HG03135 (cell line): ENCODE measurements around the gene KAZN.

ENCODE experiments used
- ATAC-seq: cut with Tn5 transposase; IDR thresholded peaks from one replicate; pipeline ENCODE4 v1.9.1; 2021; ENCODE audit warnings: mild to moderate bottlenecking, moderate library complexity; ENCODE audit not compliant: unreplicated experiment

Gene KAZN

DNA sequence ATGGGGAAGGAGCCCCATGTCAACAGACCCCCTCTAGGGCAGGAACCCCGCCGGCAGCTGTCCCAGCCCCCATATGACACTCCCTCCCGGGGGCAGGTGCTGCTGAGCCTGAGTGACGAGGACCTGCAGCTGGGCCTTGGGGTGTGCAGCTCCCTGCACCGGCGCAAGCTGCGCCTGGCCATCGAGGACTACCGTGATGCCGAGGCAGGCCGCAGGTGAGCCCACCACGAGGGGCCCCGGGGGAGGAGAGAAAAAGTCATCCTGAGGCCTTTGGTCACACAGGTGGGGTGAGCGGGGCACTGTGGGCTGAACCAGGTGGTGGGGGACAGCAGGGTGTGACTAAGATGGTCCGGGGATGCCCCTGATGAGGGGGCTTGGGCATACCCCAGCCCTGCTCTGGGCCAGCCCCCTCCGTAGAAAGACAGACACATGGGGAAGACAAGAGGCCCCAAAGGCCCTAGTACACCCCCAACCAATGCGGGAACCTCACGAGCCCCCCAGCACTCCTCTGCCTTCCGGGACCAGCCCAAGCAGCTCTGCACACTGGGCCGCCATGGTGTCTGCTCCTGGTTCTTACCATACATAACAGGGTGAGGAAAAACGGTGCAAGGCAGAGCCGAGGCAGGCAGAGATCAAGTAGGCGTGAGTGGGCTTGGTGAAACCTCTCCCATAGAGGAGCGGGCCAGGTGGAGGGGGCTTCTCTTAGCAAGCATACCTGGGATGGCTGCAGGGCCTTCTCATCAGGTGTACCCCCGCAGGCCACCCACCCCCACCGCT is 496.4 kb downstream of the KAZN start:
- no peak for ATAC-seq

DNA sequence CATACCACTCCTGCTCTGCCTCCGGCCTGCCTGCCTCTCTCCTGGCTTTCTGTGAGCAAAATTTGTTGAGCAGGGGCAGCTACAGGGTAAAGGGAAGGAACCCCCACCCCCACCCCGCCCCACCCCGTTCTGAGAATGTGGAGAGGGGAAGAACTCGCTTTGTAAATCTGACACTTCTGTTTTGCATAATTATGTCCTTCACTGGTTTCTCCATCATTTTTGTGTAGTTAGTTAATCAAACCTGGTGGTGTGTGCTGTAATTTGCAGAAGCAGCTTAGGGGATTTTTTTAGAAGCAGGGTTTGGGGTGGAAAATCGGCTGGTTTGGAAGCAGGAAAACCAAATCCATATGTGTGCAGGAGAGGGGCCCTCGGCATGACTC is 497.0 kb downstream of the KAZN start:
- no peak for ATAC-seq

DNA sequence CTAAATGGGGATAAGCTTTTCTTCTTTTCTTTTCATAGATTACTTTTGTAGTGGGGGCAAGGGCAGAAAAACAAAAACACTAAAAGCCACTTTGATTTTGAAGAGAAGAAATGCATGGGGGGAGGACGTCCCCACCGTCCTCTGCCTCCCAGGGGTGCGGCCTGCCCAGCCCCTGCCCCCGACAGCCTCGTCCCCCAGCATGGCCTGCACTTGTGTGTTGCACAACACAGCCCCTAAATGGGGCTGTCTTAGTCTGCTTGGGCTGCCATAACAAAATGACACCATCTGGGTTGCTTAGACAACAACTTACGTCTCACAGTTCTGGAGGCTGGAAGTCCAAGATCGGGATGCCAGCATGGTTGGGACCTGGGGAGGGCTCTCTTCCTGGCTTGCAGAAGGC is 497.8 kb downstream of the KAZN start:
- no peak for ATAC-seq

DNA sequence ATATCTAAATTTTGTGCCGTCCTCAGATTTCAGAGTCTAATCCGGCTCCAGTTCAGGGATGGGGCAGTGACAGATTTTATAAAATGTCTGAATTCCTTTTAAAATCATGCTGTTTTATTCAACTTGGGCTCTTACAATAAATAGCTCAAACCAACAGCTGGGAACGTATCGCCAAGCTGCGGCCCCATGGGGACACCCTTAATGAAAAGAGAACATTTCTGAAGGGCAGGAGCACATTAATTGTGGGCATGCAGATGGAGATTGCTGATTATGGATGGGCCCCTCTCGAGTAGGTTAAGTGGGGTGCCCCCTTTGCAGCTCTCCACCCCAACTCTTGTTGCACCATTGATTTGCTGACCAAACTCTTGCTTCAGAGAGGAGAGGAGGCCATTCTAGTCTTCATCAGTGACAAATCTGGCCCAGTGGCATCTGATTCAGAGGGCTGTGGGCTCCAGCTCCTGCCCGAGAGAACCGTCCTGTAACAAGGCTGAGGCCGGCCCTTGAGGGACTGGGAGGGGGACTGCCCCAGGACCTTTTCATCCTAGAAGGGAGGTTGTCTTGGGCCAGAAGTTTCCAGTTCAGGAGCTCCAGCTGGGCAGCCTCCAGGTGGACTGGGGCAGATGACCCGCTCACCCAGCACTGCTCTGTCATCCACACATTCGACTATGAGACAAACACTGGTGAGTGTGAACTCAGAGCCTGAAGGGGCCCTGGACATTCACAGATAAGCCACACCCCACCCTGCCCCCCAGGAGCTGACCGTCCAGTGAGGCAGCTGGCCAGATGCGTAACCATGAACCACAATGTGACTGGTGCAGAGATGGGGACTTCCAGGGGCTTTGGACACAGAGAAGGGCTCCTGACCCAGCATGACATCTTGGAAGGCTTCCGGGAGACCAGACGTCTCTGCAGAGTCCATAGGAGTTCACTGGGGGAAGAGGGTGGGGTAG is 500.0 kb downstream of the KAZN start:
- no peak for ATAC-seq

- no peak for ATAC-seq
Observed at GRCh38 chr1:15099441-15100120, 501.1 kb downstream of the KAZN start.

DNA sequence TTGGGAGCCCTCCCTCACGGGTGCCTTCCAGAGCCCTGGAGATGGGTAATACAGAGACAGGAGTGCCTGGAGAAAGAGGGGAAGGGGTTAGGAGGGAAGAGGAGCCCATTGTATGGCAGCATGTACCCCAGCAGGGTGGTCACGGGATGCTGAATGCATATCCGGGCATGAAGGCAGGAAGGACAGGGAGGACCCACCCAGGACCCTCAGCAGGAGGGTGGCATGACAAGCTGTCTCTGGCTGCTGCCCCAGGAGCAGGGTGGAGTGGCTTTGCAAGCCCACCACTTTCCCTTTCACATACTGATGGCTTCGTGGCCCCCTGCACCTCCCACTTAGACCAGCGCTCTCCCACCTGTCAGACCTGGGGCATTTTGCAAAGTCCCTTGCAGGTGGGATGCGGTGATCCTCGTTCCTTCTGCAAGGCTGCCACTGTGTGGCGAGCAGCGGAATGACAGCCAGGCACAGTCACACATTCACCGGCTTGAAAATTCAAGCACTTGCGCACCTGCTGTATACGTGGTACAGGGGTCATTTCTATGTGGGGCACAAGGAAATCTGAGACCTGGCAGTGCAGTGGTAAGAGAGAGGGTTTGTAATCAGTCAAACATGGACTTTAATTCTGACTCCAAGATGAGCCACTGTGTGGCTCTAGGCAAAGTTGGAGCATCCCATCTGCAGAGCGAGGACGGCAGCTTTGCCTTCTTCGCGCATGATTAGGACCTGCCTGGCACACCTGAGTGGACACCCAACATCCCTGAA is 501.8 kb downstream of the KAZN start:
- no peak for ATAC-seq

DNA sequence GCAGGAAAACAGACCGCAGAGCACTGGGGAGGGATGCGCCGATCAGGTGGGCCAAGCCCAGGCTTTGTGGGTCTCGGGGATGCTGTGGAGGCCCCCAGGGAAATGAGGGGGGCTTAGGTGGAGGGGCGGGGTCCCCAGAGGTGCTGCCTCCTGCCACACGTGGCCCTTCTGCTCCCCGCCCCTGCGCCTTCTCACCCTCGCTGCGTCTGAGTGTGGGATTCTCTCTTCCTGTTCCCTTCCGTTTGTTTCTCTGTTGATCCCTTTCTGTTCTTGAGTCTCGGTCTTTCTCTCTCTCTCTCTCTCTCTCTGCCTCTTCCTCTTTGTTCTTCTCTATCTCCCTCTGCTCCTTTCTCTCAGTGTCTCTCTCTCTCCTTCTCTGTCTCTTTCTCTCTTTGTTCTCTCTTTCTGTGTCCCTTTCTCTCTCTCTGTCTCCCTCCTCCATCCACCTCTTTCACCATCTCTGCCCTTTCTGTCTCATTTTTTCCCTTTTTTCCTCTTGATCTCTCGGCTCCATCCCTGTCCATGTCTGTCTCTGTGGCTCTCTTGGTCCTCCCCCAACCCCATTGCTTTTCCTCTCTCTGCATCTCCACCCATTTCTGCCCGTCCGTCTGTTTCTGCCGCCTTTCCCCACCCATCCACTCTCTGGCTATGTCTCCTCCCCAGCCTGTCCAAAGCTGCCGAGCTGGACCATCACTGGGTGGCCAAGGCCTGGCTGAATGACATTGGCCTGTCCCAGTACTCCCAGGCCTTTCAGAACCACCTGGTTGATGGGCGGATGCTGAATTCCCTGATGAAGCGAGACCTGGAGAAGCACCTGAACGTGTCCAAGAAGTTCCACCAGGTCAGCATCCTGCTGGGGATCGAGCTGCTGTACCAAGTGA is 502.6 kb downstream of the KAZN start:
- no peak for ATAC-seq

GRCh38 chr1:15101801-15102200 is 503.3 kb downstream of the KAZN start:
- no peak for ATAC-seq

DNA sequence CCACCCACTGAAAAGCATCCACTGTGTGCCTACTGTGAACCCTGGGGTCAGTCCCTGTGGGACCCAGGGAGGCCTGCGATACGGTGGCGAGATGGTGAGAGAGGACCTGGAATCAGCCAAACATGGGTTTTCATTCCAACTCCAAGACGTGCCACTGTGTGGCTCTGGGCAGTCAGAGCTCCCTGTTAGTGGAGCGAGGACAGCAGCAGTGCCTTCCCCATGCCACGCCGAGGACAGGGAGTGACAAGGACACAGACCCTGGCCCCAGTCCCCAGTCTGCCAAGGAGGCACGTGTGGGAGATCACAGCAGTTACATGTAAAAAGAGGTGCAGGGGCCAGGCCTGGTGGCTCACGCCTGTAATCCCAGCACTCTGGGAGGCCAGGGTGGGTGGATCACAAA is 504.2 kb downstream of the KAZN start:
- no peak for ATAC-seq

GRCh38 chr1:15103211-15103610 is 504.7 kb downstream of the KAZN start:
- ATAC-seq: no peak

DNA sequence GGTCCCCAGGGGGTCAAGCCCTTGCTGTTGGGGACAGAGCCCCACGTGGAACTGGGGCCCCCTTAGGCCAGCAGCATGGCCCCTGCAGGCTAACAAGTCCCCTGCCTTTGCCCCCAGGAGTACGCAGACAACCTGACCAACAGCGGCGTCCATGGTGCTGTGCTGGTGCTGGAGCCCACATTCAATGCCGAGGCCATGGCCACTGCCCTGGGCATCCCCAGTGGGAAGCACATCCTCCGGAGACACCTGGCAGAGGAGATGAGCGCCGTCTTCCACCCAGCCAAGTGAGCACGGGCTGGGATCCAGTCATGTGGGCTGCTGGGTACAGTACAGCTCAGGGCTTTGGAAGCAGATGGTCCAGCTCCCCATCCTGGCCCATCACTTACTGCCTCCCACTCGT is 505.4 kb downstream of the KAZN start:
- no peak for ATAC-seq

- no peak for ATAC-seq
Observed at GRCh38 chr1:15104768-15105167, 506.3 kb downstream of the KAZN start.

DNA sequence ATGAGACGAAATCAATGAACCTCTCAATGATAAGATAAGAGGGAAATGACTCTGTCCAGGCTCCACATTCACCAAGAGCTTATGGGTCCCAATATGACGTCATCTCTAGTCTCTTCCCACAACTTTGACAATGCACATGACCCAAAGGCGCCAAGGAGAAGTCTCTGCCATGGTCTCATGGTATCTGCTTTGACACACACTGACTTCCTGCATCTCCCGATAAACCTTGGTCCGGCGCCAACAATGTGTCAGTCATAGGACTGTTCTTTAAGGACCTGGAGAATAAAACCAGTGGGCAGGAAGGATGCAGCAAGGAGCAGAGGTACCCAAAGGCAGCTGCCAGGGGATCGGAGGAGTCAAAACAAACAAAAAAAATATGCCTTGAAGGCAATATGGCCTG is 508.1 kb downstream of the KAZN start:
- ATAC-seq: no peak

- no peak for ATAC-seq
Observed at GRCh38 chr1:15107058-15107687, 508.7 kb downstream of the KAZN start.

DNA sequence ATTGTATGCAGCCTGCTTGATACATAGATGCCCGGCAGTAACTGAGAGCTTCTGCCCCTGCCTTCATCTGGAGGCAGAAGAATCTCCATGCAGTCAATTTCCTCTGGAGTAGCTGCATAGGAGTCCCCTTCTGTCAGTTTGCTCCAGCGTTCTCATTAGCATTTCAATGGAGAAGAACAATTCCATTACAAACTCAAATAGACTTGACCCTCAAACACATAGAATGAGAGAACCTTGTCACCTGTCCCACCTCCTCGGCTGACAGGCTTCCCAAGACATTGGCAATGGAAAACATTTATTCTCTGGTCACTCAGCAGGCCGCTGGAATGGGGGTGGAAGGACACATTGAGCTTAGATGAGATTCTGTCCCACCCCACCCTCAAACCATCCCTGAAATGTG is 509.4 kb downstream of the KAZN start:
- ATAC-seq: no peak

GRCh38 chr1:15110128-15110866 is 511.8 kb downstream of the KAZN start:
- ATAC-seq: no peak

DNA sequence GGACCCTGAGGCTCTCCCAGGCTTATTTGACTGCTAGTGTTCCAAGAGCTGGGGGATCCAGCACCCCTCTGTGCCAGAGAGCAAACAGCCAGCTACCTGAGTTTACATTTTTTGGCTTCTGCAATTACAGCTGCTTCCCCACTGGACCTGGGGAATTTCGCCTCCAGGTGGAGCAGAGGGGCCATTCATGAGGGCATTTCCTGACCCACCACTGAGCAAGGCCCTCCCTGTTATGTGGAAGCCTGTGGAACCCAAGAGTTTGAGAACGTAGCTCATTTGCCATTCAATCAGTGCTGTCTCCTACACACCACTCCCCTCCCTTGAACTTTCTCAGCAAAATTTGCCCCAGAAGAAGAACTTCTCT is 512.4 kb downstream of the KAZN start:
- no peak for ATAC-seq

DNA sequence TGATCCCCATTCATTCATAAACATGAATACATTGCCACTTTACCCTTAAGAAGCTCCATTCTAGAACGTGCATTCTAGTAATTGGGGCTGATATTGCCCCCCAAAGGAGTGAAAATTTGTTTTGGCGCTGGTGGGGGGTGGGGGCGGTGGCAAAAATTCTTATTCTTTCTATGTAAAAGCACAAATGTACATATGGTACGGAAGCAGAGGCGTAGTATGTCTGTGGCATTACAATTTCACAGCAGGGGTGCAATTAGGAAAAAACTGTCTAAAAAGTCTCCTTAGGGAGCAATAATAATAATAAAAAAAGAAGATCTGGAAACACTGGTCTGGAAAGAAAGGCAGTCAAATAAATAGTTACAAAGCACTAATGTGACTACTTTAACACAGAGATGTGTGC is 514.7 kb downstream of the KAZN start:
- no peak for ATAC-seq

GRCh38 chr1:15114884-15115283 is 516.4 kb downstream of the KAZN start:
- no peak for ATAC-seq
